HL-60 (cell line): ENCODE measurements around the gene ENPP6.

Source experiments
- GABPA ChIP-seq: IDR thresholded peaks from 2 replicates; pipeline ENCODE4 v1.6.1; 2012; ENCODE audit warnings: low read depth
- POLR2AphosphoS5 ChIP-seq: IDR thresholded peaks from 2 replicates; pipeline ENCODE4 v1.6.1; 2012; ENCODE audit warnings: low read depth
- TF ChIP-seq, protein P1 (sequence below): IDR thresholded peaks from one replicate; pipeline ENCODE4 v1.5.1; 2011; ENCODE audit warnings: low read length, control low read depth, inconsistent platforms; ENCODE audit not compliant: insufficient read depth

DNA sequence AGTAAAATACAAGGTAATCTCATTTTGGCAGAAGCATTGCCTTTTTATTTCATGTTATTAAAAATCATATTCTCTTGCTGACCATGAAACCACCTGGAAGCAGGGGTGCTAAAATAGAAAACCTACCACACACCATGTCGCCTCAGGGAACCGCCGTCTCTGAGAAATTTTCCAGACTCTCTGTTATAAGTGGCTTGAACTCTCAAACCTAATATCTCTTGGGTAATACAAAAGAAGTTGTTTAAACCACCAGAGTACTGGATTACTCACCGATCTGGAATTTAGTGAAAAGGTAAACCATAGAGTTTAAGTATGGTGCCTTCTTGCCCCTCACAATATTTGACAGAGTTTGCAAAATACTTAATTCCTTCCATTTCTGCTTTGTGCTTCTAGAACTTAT is 27.7 kb downstream of the ENPP6 start:
- TF ChIP-seq, protein P1, sequence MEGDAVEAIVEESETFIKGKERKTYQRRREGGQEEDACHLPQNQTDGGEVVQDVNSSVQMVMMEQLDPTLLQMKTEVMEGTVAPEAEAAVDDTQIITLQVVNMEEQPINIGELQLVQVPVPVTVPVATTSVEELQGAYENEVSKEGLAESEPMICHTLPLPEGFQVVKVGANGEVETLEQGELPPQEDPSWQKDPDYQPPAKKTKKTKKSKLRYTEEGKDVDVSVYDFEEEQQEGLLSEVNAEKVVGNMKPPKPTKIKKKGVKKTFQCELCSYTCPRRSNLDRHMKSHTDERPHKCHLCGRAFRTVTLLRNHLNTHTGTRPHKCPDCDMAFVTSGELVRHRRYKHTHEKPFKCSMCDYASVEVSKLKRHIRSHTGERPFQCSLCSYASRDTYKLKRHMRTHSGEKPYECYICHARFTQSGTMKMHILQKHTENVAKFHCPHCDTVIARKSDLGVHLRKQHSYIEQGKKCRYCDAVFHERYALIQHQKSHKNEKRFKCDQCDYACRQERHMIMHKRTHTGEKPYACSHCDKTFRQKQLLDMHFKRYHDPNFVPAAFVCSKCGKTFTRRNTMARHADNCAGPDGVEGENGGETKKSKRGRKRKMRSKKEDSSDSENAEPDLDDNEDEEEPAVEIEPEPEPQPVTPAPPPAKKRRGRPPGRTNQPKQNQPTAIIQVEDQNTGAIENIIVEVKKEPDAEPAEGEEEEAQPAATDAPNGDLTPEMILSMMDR: no peak
- no peak for TF ChIP-seq POLR2AphosphoS5
- no peak for TF ChIP-seq GABPA
